HepG2 (cell line): ENCODE data around the gene ITM2B. TPM values are rescaled to one million over a fixed set of nuclear protein-coding genes. Genes with fewer than 3 reads are reported as not detected.

Source experiments
- CREM ChIP-seq, 2 experiments: sonication (generic) in 1 of 2; formaldehyde crosslinking in 1 of 2; IDR thresholded peaks; 2 replicates each; pipeline versions ENCODE4 v1.4.0 to v1.6.1; 2016 to 2020; ENCODE audit warnings: antibody characterized with exemption in 1 of 2, mild to moderate bottlenecking in 1 of 2, missing genetic modification reagents in 1 of 2
- HDAC1 ChIP-seq: sonication (generic); formaldehyde crosslinking; IDR thresholded peaks from 2 replicates; pipeline ENCODE4 v1.5.1; 2020; ENCODE audit warnings: mild to moderate bottlenecking, missing genetic modification reagents
- MYC ChIP-seq: sonication (generic); formaldehyde crosslinking; IDR thresholded peaks from 2 replicates; pipeline ENCODE4 v1.9.0; 2021; ENCODE audit warnings: missing genetic modification reagents, borderline replicate concordance
- POGZ ChIP-seq: sonication (generic); formaldehyde crosslinking; IDR thresholded peaks from 2 replicates; pipeline ENCODE4 v1.4.0; 2020; ENCODE audit warnings: mild to moderate bottlenecking, missing genetic modification reagents
- RCOR2 ChIP-seq: IDR thresholded peaks from 2 replicates; pipeline ENCODE4 v1.6.1; 2016; ENCODE audit warnings: missing biosample characterization, missing genetic modification reagents
- SPEN ChIP-seq: sonication (generic); formaldehyde crosslinking; IDR thresholded peaks from 2 replicates; pipeline ENCODE4 v1.5.1; 2020; ENCODE audit warnings: low read depth, mild to moderate bottlenecking, missing genetic modification reagents
- TBX3 ChIP-seq: fragments of 450-650 bp; IDR thresholded peaks from 2 replicates; pipeline ENCODE4 v1.6.1; 2017; ENCODE audit warnings: antibody characterized with exemption, mild to moderate bottlenecking, inconsistent platforms, borderline replicate concordance
- TCF12 ChIP-seq, 2 experiments: fragments of 450-650 bp in 1 of 2; sonication (generic) in 1 of 2; formaldehyde crosslinking in 1 of 2; IDR thresholded peaks; 2 replicates each; pipeline versions ENCODE4 v1.6.1 to v1.8.0; 2017 to 2022; ENCODE audit warnings: antibody characterized with exemption in 1 of 2, mild to moderate bottlenecking in 1 of 2, missing genetic modification reagents in 1 of 2, moderate library complexity in 1 of 2
- TCF7 ChIP-seq: sonication (generic); IDR thresholded peaks from 2 replicates; pipeline ENCODE4 v1.6.1; 2016; ENCODE audit warnings: antibody characterized with exemption, low read depth
- ZMYM3 ChIP-seq: sonication (generic); formaldehyde crosslinking; IDR thresholded peaks from 2 replicates; pipeline ENCODE4 v1.5.1; 2020; ENCODE audit warnings: mild to moderate bottlenecking, missing genetic modification reagents
- ZNF121 ChIP-seq: sonication (generic); formaldehyde crosslinking; IDR thresholded peaks from 2 replicates; pipeline ENCODE4 v1.5.0; 2020; ENCODE audit warnings: mild to moderate bottlenecking, missing genetic modification reagents
- ZNF350 ChIP-seq: sonication (generic); formaldehyde crosslinking; IDR thresholded peaks from 2 replicates; pipeline ENCODE4 v1.4.0; 2020; ENCODE audit warnings: mild to moderate bottlenecking, low read depth, missing genetic modification reagents, borderline replicate concordance
- ZNF777 ChIP-seq: sonication (generic); formaldehyde crosslinking; IDR thresholded peaks from 2 replicates; pipeline ENCODE4 v1.4.0; 2020; ENCODE audit warnings: missing genetic modification reagents
- ZNF790 ChIP-seq: sonication (generic); formaldehyde crosslinking; IDR thresholded peaks from 2 replicates; pipeline ENCODE4 v1.8.0; 2022; ENCODE audit warnings: missing genetic modification reagents, mild to moderate bottlenecking, borderline replicate concordance
- polyA plus RNA-seq, 8 experiments: library from polyadenylated mRNA; depleted of rRNA in 3 of 8; stranded (reverse) in 7 of 8; unstranded in 1 of 8; fragments of >200 nt; fragmentation: Illumina TruSeq in 4 of 8; extraction: Trizol in 4 of 8; gene quantifications; 2 replicates each; pipeline versions ENCODE4 v1.2.1 to v1.2.3, GENCODE V29; 2011 to 2016; ENCODE audit warnings: low read depth in 4 of 8, missing spikeins in 1 of 8, mixed read lengths in 1 of 8; ENCODE audit not compliant: insufficient read depth in 1 of 8
- total RNA-seq, 5 experiments: library from RNA; depleted of rRNA; stranded (reverse); fragments of >200 nt; fragmentation: Illumina TruSeq; extraction: Trizol; gene quantifications; 2 replicates each; pipeline ENCODE4 v1.2.3, GENCODE V29; 2016; ENCODE audit warnings: low read depth in 1 of 5
- TF ChIP-seq, protein P1 (sequence below): sonication (generic); formaldehyde crosslinking; IDR thresholded peaks from 2 replicates; pipeline ENCODE4 v1.5.1; 2020; ENCODE audit warnings: missing genetic modification reagents, mild to moderate bottlenecking, borderline replicate concordance
- TF ChIP-seq, protein P2 (sequence below): sonication (generic); formaldehyde crosslinking; IDR thresholded peaks from 2 replicates; pipeline ENCODE4 v1.4.0; 2020; ENCODE audit warnings: missing genetic modification reagents
- TF ChIP-seq, protein P3 (sequence below): sonication (generic); formaldehyde crosslinking; IDR thresholded peaks from 2 replicates; pipeline ENCODE4 v1.4.0; 2020; ENCODE audit warnings: missing genetic modification reagents
- TF ChIP-seq, protein P4 (sequence below): sonication (generic); formaldehyde crosslinking; IDR thresholded peaks from 2 replicates; pipeline ENCODE4; 2020; ENCODE audit warnings: missing genetic modification reagents, mild to moderate bottlenecking, borderline replicate concordance

The ITM2B gene
- total and polyA plus RNA-seq, 2 of the 13 experiments (the other 11 are each of a cell fraction or from before 2014, with no cell fraction given): 158 to 373 TPM

DNA sequence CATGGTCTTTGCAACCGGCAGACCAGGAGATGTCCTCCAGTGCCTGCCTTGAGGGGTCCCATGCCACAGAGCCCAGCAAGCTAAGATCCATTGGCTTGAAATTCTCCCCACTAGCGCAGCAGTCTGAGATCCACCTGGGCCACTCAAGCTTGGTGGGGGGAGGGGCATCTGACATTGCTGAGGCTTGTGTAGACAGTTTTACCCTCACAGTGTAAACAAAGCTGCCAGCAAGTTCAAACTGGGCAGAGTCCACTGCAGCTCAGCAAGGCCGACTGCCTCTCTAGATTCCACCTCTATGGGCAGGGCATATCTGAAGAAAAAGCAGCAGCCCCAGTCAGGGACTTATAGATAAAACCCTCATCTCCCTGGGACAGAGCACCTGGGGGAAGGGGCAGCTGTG lies 32.0 kb upstream of the ITM2B start (continued):
- TF ChIP-seq, protein P1, sequence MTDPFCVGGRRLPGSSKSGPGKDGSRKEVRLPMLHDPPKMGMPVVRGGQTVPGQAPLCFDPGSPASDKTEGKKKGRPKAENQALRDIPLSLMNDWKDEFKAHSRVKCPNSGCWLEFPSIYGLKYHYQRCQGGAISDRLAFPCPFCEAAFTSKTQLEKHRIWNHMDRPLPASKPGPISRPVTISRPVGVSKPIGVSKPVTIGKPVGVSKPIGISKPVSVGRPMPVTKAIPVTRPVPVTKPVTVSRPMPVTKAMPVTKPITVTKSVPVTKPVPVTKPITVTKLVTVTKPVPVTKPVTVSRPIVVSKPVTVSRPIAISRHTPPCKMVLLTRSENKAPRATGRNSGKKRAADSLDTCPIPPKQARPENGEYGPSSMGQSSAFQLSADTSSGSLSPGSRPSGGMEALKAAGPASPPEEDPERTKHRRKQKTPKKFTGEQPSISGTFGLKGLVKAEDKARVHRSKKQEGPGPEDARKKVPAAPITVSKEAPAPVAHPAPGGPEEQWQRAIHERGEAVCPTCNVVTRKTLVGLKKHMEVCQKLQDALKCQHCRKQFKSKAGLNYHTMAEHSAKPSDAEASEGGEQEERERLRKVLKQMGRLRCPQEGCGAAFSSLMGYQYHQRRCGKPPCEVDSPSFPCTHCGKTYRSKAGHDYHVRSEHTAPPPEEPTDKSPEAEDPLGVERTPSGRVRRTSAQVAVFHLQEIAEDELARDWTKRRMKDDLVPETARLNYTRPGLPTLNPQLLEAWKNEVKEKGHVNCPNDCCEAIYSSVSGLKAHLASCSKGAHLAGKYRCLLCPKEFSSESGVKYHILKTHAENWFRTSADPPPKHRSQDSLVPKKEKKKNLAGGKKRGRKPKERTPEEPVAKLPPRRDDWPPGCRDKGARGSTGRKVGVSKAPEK (CRISPR knock-in tag): peak; percentile 49; the same call in 1 of the 2 replicates
- peak; percentile 95 for TF ChIP-seq POGZ
- TF ChIP-seq MYC (CRISPR knock-in tag): peak; percentile 62; the same call in 1 of the 2 replicates
- TF ChIP-seq TBX3: no peak
- no peak for TF ChIP-seq TCF12 (IDR thresholded peaks at IDR 0.05)
- peak; percentile 53; the same call in 1 of the 2 replicates for TF ChIP-seq TCF12 (CRISPR knock-in tag; IDR thresholded peaks at IDR 0.05)
- no peak for TF ChIP-seq SPEN (CRISPR knock-in tag)
- TF ChIP-seq ZNF121 (CRISPR knock-in tag): peak; percentile 65
- TF ChIP-seq, protein P2, sequence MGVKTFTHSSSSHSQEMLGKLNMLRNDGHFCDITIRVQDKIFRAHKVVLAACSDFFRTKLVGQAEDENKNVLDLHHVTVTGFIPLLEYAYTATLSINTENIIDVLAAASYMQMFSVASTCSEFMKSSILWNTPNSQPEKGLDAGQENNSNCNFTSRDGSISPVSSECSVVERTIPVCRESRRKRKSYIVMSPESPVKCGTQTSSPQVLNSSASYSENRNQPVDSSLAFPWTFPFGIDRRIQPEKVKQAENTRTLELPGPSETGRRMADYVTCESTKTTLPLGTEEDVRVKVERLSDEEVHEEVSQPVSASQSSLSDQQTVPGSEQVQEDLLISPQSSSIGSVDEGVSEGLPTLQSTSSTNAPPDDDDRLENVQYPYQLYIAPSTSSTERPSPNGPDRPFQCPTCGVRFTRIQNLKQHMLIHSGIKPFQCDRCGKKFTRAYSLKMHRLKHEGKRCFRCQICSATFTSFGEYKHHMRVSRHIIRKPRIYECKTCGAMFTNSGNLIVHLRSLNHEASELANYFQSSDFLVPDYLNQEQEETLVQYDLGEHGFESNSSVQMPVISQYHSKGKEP (CRISPR knock-in tag): no peak
- TF ChIP-seq ZNF777 (CRISPR knock-in tag): 0 out of 2 replicates have a peak, but pooled peaks have one; percentile 25
- TF ChIP-seq CREM (IDR thresholded peaks at IDR 0.05): peak; percentile 41; the same call in 1 of the 2 replicates
- TF ChIP-seq CREM (CRISPR knock-in tag; IDR thresholded peaks at IDR 0.05): no peak
- TF ChIP-seq, protein P3, sequence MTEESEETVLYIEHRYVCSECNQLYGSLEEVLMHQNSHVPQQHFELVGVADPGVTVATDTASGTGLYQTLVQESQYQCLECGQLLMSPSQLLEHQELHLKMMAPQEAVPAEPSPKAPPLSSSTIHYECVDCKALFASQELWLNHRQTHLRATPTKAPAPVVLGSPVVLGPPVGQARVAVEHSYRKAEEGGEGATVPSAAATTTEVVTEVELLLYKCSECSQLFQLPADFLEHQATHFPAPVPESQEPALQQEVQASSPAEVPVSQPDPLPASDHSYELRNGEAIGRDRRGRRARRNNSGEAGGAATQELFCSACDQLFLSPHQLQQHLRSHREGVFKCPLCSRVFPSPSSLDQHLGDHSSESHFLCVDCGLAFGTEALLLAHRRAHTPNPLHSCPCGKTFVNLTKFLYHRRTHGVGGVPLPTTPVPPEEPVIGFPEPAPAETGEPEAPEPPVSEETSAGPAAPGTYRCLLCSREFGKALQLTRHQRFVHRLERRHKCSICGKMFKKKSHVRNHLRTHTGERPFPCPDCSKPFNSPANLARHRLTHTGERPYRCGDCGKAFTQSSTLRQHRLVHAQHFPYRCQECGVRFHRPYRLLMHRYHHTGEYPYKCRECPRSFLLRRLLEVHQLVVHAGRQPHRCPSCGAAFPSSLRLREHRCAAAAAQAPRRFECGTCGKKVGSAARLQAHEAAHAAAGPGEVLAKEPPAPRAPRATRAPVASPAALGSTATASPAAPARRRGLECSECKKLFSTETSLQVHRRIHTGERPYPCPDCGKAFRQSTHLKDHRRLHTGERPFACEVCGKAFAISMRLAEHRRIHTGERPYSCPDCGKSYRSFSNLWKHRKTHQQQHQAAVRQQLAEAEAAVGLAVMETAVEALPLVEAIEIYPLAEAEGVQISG (CRISPR knock-in tag): peak; percentile 97
- TF ChIP-seq ZNF790 (CRISPR knock-in tag): peak; percentile 61; the same call in 1 of the 2 replicates
- TF ChIP-seq, protein P4, sequence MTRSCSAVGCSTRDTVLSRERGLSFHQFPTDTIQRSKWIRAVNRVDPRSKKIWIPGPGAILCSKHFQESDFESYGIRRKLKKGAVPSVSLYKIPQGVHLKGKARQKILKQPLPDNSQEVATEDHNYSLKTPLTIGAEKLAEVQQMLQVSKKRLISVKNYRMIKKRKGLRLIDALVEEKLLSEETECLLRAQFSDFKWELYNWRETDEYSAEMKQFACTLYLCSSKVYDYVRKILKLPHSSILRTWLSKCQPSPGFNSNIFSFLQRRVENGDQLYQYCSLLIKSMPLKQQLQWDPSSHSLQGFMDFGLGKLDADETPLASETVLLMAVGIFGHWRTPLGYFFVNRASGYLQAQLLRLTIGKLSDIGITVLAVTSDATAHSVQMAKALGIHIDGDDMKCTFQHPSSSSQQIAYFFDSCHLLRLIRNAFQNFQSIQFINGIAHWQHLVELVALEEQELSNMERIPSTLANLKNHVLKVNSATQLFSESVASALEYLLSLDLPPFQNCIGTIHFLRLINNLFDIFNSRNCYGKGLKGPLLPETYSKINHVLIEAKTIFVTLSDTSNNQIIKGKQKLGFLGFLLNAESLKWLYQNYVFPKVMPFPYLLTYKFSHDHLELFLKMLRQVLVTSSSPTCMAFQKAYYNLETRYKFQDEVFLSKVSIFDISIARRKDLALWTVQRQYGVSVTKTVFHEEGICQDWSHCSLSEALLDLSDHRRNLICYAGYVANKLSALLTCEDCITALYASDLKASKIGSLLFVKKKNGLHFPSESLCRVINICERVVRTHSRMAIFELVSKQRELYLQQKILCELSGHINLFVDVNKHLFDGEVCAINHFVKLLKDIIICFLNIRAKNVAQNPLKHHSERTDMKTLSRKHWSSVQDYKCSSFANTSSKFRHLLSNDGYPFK (CRISPR knock-in tag): peak; percentile 68; the same call in 1 of the 2 replicates
- TF ChIP-seq ZMYM3 (CRISPR knock-in tag): peak; percentile 87
- peak; percentile 81 for TF ChIP-seq HDAC1 (CRISPR knock-in tag)
- TF ChIP-seq ZNF350 (CRISPR knock-in tag): peak; percentile 76
- TF ChIP-seq RCOR2 (CRISPR knock-in tag): peak; percentile 60; the same call in 1 of the 2 replicates
- TF ChIP-seq TCF7: peak; percentile 44
